HG03520 (cell line): ENCODE results near the gene SLC9A9.
"Not testable (repeated sequence)": the region's sequence is repeated elsewhere in the genome, so short reads cannot be mapped to it uniquely, and the experiment has no call there.

Experiments
- ATAC-seq: cut with Tn5 transposase; IDR thresholded peaks from one replicate; pipeline ENCODE4 v1.9.1; 2021; ENCODE audit warnings: mild to moderate bottlenecking, moderate library complexity; ENCODE audit not compliant: unreplicated experiment

The SLC9A9 gene

GRCh38 chr3:143810953-143811265, 37.4 kb downstream of the SLC9A9 start:
- ATAC-seq = no peak

GRCh38 chr3:143810166-143810952, 37.9 kb downstream of the SLC9A9 start:
- ATAC-seq = no peak

DNA sequence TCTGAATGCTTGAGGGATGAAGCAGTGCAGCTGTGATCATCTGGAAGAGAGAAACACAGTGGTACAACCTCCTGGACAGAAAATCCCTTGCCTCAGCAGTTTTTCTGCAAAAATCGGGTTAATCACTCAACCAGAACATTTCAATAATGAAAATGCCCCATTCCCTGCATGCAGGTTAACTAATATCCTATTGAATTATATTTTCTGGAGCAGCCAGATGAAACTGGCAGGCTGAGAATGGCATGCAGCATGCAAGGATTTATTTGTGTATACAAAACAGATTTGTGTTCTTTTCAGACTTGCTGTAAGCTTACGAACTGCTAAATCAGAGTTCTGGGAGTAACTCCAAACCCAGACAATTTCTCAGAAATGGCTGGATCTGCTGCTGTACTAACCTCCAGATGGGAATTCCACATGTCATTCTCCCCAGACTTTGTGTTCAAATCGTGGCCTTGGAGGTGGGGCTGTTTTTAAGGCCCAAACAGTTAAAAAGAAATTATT, 39.1 kb downstream of the SLC9A9 start:
- ATAC-seq = no peak

DNA sequence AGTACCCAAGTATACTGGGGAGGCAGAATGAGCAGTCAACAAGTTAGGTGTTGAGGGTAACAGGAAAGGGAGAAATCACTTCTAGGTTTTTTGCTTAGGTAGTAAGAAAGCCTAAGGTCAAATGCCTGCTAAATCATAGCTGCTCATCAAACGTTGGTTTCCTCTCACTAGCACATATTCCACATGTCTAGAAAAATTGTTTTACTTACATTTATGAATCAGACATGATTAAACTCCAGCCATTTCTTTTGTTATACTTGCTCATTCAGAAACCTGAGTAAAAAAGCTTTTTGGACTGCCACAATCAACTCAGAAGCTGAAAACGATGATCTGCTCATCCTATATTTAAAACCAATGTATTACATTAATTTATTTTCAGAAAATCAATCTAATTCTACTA, 40.2 kb downstream of the SLC9A9 start:
- ATAC-seq = no peak

- ATAC-seq = no peak
Observed at GRCh38 chr3:143806038-143806437, 42.2 kb downstream of the SLC9A9 start.

DNA sequence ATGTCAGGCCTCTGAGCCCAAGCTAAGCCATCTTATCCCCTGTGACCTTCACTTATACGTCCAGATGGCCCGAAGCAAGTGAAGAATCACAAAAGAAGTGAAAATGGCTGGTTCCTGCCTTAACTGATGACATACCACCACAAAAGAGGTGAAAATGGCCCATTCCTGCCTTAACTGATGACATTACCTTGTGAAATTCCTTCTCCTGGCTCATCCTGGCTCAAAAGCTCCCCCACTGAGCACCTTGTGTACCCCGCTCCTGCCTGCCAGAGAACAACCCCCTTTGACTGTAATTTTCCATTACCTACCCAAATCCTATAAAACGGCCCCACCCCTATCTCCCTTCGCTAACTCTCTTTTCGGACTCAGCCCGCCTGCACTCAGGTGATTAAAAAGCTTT, 42.8 kb downstream of the SLC9A9 start:
- not testable (repeated sequence) for ATAC-seq

GRCh38 chr3:143801046-143801445, 47.2 kb downstream of the SLC9A9 start:
- ATAC-seq = not testable (repeated sequence)

DNA sequence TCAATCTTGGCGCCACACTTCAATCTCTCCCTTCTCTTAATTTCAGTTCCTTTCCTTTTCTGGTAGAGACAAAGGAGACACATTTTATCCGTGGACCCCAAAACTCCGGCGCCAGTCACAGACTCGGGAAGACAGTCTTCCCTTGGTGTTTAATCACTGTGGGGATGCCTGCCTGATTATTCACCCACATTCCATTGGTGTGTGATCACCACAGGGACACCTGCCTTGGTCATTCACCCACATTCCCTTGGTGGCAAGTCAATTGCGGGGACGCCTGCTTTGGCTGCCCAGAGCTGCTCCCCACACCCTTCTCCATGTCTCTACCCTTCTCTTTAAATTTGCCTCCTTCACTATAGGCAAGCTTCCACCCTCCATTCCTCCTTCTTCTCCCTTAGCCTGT, 50.1 kb downstream of the SLC9A9 start:
- ATAC-seq = not testable (repeated sequence)

DNA sequence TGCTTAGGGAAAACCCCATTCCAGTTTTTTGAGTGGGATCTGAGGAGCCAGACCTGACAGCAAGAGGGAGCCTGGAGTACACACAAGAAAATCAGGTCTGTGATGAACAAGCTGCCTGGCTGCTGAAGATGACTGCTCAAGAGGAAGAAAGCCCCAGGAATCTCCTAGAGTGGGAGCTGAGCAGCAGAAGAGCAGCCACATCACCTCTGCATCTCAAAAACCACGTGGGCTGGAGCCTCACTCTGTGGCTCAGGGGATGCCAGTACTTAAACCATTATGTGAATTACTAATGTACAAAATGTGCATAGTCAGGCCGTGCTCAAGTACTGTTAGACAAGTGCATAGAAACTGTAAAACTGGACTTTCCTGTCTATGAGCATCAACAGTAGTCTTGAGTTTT, 52.4 kb downstream of the SLC9A9 start:
- no peak for ATAC-seq

DNA sequence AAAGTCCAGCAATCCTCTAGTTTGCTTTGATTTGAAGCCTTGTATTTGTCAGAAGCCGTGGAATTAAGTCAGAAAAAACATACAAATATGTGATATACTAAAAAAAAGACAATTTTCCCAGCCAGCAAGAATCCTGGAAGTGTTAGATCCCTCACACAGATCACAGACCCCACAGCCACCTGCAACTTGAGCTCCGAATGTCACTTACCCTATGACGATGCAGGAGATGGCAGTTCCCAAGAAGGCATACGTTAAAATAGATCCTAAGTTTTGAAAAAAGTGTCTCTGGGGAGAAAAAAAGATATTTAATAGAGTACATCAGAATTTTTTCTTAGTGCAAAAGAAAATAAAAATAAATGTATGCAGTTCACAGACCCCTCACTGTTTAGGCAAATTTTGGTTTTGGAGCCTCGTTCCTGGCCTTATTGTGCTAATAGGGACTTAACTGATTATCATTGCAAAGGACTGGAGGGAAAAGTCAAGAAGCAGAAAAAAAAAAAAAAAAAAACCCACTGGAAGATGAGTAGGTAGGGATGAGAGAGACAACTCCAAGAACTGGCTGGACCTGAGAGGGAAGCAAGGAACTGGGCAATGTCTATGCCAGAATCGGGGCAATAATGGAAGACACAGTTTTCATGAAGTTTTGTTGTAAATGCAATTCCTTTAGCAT, 53.3 kb downstream of the SLC9A9 start:
- no peak for ATAC-seq

DNA sequence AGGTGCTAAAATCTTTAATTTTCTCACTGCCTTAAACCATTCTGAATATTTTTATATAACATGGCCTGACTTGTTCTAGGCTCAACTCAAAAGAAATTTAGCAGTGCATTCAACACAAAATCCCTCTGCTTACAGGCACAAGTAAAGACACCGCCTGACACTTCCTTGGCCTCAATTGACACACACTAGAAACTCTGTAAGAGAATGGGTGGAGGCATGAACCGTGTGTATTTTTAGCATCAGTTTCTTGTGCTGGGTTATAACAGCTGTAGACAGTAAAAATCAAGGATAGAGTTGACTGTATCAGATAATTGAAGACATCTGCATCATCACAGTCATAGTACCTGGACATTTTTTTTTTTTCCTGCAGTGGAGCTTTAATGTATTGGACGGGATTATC, 54.3 kb downstream of the SLC9A9 start:
- no peak for ATAC-seq

GRCh38 chr3:143791386-143791785, 56.9 kb downstream of the SLC9A9 start:
- no peak for ATAC-seq

GRCh38 chr3:143786219-143787191, 61.8 kb downstream of the SLC9A9 start:
- ATAC-seq = no peak

GRCh38 chr3:143784446-143784845, 63.8 kb downstream of the SLC9A9 start:
- ATAC-seq = no peak

- no peak for ATAC-seq
Observed at GRCh38 chr3:143783851-143784370, 64.4 kb downstream of the SLC9A9 start.

DNA sequence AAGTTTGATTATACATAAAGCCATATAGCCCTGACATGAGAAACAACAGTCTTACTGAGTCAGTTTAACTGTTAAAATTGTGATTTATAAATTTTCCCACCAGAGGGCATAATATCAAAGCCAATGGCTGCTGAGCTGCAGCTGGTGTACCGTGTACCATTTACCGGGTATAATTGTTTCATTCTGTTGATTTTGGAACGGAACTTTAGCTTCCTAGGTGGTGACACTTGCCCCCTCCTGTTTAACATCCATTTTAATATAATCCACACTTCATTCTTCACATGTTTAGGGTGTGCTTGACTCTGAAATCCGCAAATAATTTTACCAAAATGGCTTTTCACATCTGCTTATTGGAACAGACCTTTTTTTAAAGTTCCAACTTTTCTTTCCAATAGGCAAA, 72.8 kb downstream of the SLC9A9 start:
- ATAC-seq = peak; percentile 71

- ATAC-seq = no peak
Observed at GRCh38 chr3:143771939-143772338, 76.3 kb downstream of the SLC9A9 start.

DNA sequence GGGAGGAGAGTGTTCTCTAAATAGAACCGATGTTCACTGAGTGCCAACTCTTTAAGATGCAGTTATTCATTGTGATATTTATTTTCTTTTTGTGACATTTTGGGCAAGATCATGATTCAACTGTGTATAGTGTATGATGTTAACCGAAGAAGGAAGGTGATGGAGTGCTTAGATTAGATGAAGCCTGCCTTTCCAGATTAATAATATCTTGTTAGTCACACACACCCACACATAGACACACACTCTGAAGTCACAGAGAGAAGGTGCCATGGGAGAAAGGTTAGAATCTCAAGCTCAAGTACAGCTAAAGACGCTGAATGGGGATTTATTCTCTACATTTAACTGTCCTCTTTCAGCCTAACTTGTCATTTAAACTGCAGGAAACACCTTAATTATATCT, 77.0 kb downstream of the SLC9A9 start:
- no peak for ATAC-seq

- ATAC-seq = no peak
Observed at GRCh38 chr3:143770391-143770790, 77.9 kb downstream of the SLC9A9 start.

DNA sequence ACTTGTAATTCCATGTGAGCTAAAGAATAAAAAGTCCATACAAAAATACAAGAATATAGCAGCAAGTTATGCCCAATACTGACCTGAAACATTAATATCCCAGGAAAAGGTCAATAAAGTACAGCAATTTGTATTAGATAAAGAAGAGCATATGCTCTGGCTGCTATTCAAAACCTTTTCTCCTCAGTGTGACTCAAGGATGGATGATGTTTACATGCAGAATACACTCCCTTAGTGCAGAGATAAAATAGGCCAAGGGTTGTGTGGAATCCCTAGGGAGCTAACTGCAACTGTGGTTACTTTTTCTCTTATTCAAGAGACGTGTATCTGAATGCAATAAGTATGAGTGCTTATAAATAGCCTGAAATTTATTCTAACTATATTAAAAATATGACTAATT, 78.7 kb downstream of the SLC9A9 start:
- no peak for ATAC-seq

- no peak for ATAC-seq
Observed at GRCh38 chr3:143764840-143765239, 83.4 kb downstream of the SLC9A9 start.
